HG03354 (cell line): Measurements from ENCODE around the gene POMT1.

Source experiments
- ATAC-seq: cut with Tn5 transposase; IDR thresholded peaks from one replicate; pipeline ENCODE4 v1.9.1; 2021; ENCODE audit warnings: mild to moderate bottlenecking; ENCODE audit not compliant: unreplicated experiment, poor library complexity, severe bottlenecking

Gene POMT1

GRCh38 chr9:131475956-131476776, 26.6 kb upstream of the POMT1 start:
- ATAC-seq: no peak

GRCh38 chr9:131476777-131477345, 25.9 kb upstream of the POMT1 start:
- ATAC-seq: no peak

GRCh38 chr9:131477367-131477766, 25.4 kb upstream of the POMT1 start:
- no peak for ATAC-seq

GRCh38 chr9:131477816-131478419, 24.8 kb upstream of the POMT1 start:
- no peak for ATAC-seq

- ATAC-seq: no peak
Measured at GRCh38 chr9:131478421-131478868, 24.3 kb upstream of the POMT1 start.

- ATAC-seq: no peak
Measured at GRCh38 chr9:131478911-131479310, 23.8 kb upstream of the POMT1 start.

GRCh38 chr9:131480258-131480657, 22.5 kb upstream of the POMT1 start:
- ATAC-seq: no peak

GRCh38 chr9:131481441-131482342, 21.0 kb upstream of the POMT1 start:
- ATAC-seq: no peak

- no peak for ATAC-seq
Measured at GRCh38 chr9:131482343-131483006, 20.2 kb upstream of the POMT1 start.

GRCh38 chr9:131483319-131484050, 19.2 kb upstream of the POMT1 start:
- no peak for ATAC-seq

GRCh38 chr9:131484051-131484445, 18.7 kb upstream of the POMT1 start:
- no peak for ATAC-seq

GRCh38 chr9:131484560-131485185, 18.0 kb upstream of the POMT1 start:
- ATAC-seq: no peak

- ATAC-seq: no peak
Measured at GRCh38 chr9:131485206-131485605, 17.5 kb upstream of the POMT1 start.

- no peak for ATAC-seq
Measured at GRCh38 chr9:131485728-131486422, 16.8 kb upstream of the POMT1 start.

GRCh38 chr9:131487001-131487400, 15.7 kb upstream of the POMT1 start:
- ATAC-seq: no peak

- ATAC-seq: no peak
Measured at GRCh38 chr9:131487621-131488031, 15.1 kb upstream of the POMT1 start.

GRCh38 chr9:131490514-131490913, 12.2 kb upstream of the POMT1 start:
- no peak for ATAC-seq
